IPS DF 6.9 (cell line): ENCODE data around the gene DYRK3.
A peak's percentile ranks its signal among the peaks of the same experiment; 100 is the strongest.
"Not testable (repeated sequence)": the region's sequence is repeated elsewhere in the genome, so short reads cannot be mapped to it uniquely, and the experiment has no call there.

ENCODE experiments used
- DNase-seq: peaks from one replicate; pipeline ENCODE4 v3.0.0-alpha.2; 2013; ENCODE audit warnings: low read depth, low spot score
- H3K27ac ChIP-seq: one replicate; pipeline ENCODE4 v1.5.1; 2013; ENCODE audit warnings: low read length, control low read depth
- H3K27me3 ChIP-seq: 2 replicates; pipeline ENCODE4 v1.6.1; 2013; ENCODE audit warnings: mild to moderate bottlenecking, low read length; ENCODE audit not compliant: control insufficient read depth, insufficient read depth
- H3K36me3 ChIP-seq: 2 replicates; pipeline ENCODE4 v1.6.1; 2013; ENCODE audit warnings: low read length; ENCODE audit not compliant: control insufficient read depth, insufficient read depth
- H3K4me1 ChIP-seq: 2 replicates; pipeline ENCODE4 v1.6.1; 2013; ENCODE audit warnings: low read length; ENCODE audit not compliant: control insufficient read depth, insufficient read depth
- H3K4me3 ChIP-seq: 2 replicates; pipeline ENCODE4 v1.5.1; 2013; ENCODE audit warnings: mild to moderate bottlenecking, low read length
- H3K9me3 ChIP-seq: 2 replicates; pipeline ENCODE4 v1.6.1; 2013; ENCODE audit warnings: low read length, inconsistent platforms; ENCODE audit not compliant: control insufficient read depth, insufficient read depth
- WGBS: extraction: QIAGEN DNeasy Blood & Tissue Kit; methylation state at CpG from one replicate; pipeline ENCODE4 v1.1.7; 2013; ENCODE audit warnings: mixed read lengths, missing lambda C conversion rate; ENCODE audit not compliant: insufficient read length, insufficient coverage; 5-methylcytosine and 5-hydroxymethylcytosine counted together

DYRK3 gene

DNA sequence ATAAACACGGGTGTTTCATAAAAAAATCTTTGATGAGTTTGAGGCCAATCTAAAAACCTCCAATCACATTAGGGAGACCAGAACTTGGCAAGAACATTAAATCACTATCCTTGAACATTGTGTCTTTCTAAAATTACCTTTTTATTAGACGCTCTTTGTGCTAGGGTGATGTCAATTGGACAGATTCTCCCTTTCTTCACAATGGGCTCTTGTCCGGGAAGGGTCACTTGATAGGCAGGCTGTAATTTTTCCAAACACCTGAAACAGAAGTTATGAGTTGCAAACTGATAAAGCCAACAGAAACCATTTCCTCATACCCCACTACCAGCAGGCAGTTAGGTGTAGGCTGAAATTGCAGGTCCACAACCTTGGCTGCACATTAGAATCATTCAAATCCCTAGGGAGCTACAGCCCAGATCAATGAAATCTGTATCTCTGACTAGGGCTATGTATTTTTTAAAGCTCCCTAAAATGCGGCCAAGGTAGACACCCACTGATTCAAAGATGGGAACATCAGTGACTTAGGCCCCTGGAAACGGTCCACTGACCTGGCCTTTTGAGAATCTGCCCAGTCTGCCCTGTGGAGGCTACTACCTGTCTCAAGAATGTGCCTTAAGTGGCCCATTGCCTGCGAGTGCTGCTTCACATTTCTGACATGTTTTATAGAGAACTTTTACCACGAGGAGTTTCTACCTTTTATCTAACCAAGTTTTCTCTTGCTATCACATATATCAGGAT, 39.6 kb upstream of the DYRK3 start:
- Histone ChIP-seq H3K36me3 (peaks cover 20% of the 10 kb centered on the region), H3K27ac (no peak overlapping the region), H3K27me3 (no peaks in the 10 kb centered on the region), H3K9me3 (no peaks in the 10 kb centered on the region), H3K4me3 (no peak overlapping the region), H3K4me1 (no peaks in the 10 kb centered on the region)
- WGBS, result no CpG with 5 or more reads among the region's 7 CpGs
- DNase-seq, result no peak

GRCh38 chr1:206596319-206596666, 39.0 kb upstream of the DYRK3 start:
- no peaks in the 10 kb centered on the region for H3K27me3 ChIP-seq
- no CpG with 5 or more reads among the region's 1 CpG for WGBS
- peaks cover 20% of the 10 kb centered on the region for H3K36me3 ChIP-seq
- no peak overlapping the region for H3K4me3 ChIP-seq
- no peaks in the 10 kb centered on the region for H3K9me3 ChIP-seq
- no peaks in the 10 kb centered on the region for H3K4me1 ChIP-seq
- H3K27ac ChIP-seq, result no peak overlapping the region
- no peak for DNase-seq

DNA sequence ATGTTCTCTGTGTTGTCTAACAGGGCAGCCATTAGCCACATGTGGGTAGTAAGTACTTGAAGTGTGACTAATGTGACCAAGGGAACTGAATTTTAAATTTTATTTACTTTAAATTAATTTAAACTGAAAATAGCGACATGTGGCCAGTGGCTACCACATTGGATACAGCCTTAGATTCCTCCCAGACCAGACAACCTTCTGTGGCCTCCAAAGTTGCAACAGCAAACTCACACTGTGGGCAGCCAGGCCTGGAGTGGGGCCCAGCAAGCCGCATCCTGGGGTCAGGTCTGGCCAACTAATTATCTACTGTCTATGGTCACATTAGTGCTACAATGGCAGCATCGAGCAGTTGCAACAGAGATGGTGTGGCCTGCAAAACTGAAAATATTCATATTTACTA, 34.8 kb upstream of the DYRK3 start:
- no peaks in the 10 kb centered on the region for H3K27me3 ChIP-seq
- no peak for DNase-seq
- H3K4me1 ChIP-seq, result no peaks in the 10 kb centered on the region
- no CpG with 5 or more reads among the region's 3 CpGs for WGBS
- H3K36me3 ChIP-seq, result peaks cover 20% of the 10 kb centered on the region; the same call in 1 of the 2 replicates
- no peak overlapping the region for H3K4me3 ChIP-seq
- no peak overlapping the region for H3K27ac ChIP-seq
- H3K9me3 ChIP-seq, result no peaks in the 10 kb centered on the region

DNA sequence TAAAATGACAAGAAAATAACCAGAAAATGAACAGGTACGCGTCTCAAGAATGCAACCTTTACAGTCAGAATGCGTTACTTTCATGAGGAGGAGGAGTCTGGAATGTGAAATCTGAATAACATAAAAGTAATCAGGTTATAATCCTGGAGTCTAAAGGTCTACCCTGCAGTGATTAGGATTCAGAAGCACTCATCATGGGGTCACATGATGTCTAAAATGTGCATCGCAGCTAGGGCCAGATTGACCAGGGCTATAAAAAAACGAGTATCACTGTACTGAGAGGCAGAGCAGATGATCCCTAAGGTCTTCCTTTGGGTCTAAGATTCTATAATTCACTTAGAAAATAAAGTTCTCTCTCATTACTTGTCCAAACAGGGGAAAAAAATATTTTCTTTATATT, 30.5 kb upstream of the DYRK3 start:
- WGBS, result no CpG with 5 or more reads among the region's 5 CpGs
- H3K36me3 ChIP-seq, result peaks cover 14% of the 10 kb centered on the region; the same call in 1 of the 2 replicates
- no peaks in the 10 kb centered on the region for H3K27me3 ChIP-seq
- no peak overlapping the region for H3K4me3 ChIP-seq
- DNase-seq, result no peak
- no peaks in the 10 kb centered on the region for H3K9me3 ChIP-seq
- H3K4me1 ChIP-seq, result no peaks in the 10 kb centered on the region
- no peak overlapping the region for H3K27ac ChIP-seq

- Histone ChIP-seq H3K9me3 (no peaks in the 10 kb centered on the region), H3K27ac (no peak overlapping the region), H3K27me3 (no peaks in the 10 kb centered on the region), H3K36me3 (peaks cover 10% of the 10 kb centered on the region; the same call in 1 of the 2 replicates), H3K4me1 (no peaks in the 10 kb centered on the region), H3K4me3 (no peak overlapping the region)
- no CpG with 5 or more reads among the region's 3 CpGs for WGBS
- no peak for DNase-seq
These were observed 28.5 kb upstream of the DYRK3 start for GRCh38 chr1:206606867-206607266.

- no peaks in the 10 kb centered on the region for H3K9me3 ChIP-seq
- no peaks in the 10 kb centered on the region for H3K4me1 ChIP-seq
- WGBS, result 100% methylated on average over 2 of the region's 7 CpGs
- no peaks in the 10 kb centered on the region for H3K27me3 ChIP-seq
- no peak overlapping the region for H3K27ac ChIP-seq
- DNase-seq, result no peak
- H3K36me3 ChIP-seq, result peaks cover 2% of the 10 kb centered on the region; the same call in 1 of the 2 replicates
- no peak overlapping the region for H3K4me3 ChIP-seq
These were observed 27.1 kb upstream of the DYRK3 start for GRCh38 chr1:206608108-206608698.

DNA sequence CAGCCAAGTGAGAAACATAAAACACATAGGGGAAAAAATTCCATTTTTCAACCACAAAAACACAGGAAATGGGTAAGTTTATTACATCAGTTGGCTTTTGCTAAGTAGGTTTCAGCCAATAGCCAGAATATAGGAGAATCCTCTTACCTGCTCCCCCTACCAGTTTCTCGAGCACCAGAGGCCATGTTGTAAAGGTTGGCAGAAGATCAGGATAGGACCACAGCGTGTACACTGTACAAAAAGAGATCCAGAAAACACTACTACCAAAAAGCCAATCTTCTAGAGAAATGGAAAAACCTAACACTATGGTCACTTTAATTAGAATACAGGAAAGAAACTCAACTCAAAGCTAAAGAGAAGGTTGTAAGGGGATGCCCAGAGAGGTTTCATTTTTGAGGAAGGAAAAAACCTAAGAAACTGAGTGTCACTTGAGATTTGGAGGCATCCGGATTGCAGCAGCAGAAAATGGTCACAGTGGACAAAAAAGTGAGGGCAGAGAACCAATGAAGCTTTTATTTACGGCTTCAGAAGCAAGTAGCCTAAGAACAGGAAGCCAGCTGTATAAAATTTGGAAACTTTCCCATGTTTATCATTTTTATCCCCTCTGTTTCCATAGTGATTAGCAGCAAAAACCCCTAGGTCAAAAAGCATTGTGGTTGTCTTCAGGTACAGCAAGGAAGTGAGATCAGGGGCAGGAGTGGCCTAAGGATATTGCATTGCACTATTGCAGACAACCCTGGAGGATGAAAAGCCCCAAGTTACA, 25.9 kb upstream of the DYRK3 start:
- no peak overlapping the region for H3K4me3 ChIP-seq
- H3K9me3 ChIP-seq, result no peaks in the 10 kb centered on the region
- H3K27ac ChIP-seq, result no peak overlapping the region
- no peak for DNase-seq
- no CpG with 5 or more reads among the region's 4 CpGs for WGBS
- H3K27me3 ChIP-seq, result no peaks in the 10 kb centered on the region
- H3K4me1 ChIP-seq, result no peaks in the 10 kb centered on the region
- no peaks in the 10 kb centered on the region for H3K36me3 ChIP-seq

DNA sequence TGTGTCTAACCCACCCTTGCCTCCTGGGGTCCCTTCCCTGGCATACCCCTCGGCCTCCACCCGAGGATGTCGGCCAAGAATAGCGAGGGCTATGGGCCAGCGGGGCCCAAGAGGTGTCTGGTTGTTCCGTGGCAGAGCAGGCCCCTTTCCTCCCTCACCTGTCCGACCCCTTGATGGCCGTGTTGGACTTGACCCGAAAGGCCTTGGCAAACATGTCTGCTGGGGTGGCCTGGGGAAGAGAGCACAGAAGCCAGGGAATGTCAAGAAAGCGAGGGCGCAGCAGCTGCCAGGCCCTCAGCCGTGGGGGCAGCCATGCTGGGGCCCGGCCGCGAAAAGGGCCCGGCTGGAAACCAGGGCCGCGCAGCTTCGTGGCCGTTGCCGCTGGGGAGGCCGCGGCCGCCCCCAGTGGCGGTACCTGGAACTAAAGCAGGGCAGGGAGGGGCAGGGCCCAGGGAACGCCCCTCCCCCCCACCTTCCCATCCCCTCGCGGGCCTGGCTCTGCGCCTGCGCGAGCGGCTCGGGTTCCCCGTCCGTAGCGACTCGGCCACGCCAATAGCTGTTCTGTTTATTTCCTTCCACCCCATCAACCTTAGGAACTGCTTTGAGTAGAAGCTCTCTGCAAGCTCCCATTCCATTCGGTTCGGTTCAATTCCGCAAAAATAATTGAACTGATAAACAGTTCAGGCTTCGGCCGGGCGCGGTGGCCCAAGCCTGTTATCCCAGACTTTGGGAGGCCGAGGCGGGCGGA, 23.0 kb upstream of the DYRK3 start, which contains the start of gene EIF2D:
EIF2D (minus strand) TSS at position 337 of the 748 bp plus-strand sequence; CDS start at position 214, 123 bp downstream.
- no CpG with 5 or more reads among the region's 48 CpGs for WGBS
- H3K9me3 ChIP-seq, result no peaks in the 10 kb centered on the region
- peak within 1 kb of the TSS; percentile 88 for H3K4me3 ChIP-seq
- no peaks in the 10 kb centered on the region; the same call in 1 of the 2 replicates for H3K27me3 ChIP-seq
- H3K4me1 ChIP-seq, result no peaks in the 10 kb centered on the region
- H3K27ac ChIP-seq, result no peak within 1 kb of the TSS
- peak; percentile 73 for DNase-seq
- H3K36me3 ChIP-seq, result no peaks in the 10 kb centered on the region

GRCh38 chr1:206626396-206626795, 8.9 kb upstream of the DYRK3 start:
- no CpG with 5 or more reads among the region's 2 CpGs for WGBS
- not testable (repeated sequence) for H3K27me3 ChIP-seq

GRCh38 chr1:206628916-206629315, 6.4 kb upstream of the DYRK3 start:
- Histone ChIP-seq H3K4me1 (no peaks in the 10 kb centered on the region), H3K27me3 (no peaks in the 10 kb centered on the region), H3K9me3 (no peaks in the 10 kb centered on the region), H3K27ac (no peak overlapping the region), H3K4me3 (no peak overlapping the region), H3K36me3 (no peaks in the 10 kb centered on the region)
- whole genome bisulfite sequencing, result no CpG with 5 or more reads among the region's 1 CpG
- no peak for DNase-seq

More at GRCh38 chr1:206626396-206626795, 8.9 kb upstream of the DYRK3 start:
- not testable (repeated sequence) for H3K9me3 ChIP-seq, H3K27ac ChIP-seq, H3K4me3 ChIP-seq, H3K36me3 ChIP-seq, H3K4me1 ChIP-seq, DNase-seq
